PFSK-1 (cell line): Measurements from ENCODE around the gene PNRC1. TPM values are rescaled to one million over a fixed set of nuclear protein-coding genes. Genes with fewer than 3 reads are reported as not detected.
A peak's percentile ranks its signal among the peaks of the same experiment; 100 is the strongest.

ENCODE experiments used
- FOXP2 ChIP-seq: optimal IDR thresholded peaks from 2 replicates; pipeline ENCODE3; 2011; ENCODE audit warnings: borderline replicate concordance, control low read depth, inconsistent platforms; ENCODE audit not compliant: insufficient read depth; ENCODE audit errors: extremely low read length, extremely low read depth
- POLR2AphosphoS5 ChIP-seq: IDR thresholded peaks from 2 replicates; pipeline ENCODE4 v1.6.1; 2012; ENCODE audit warnings: low read depth, mild to moderate bottlenecking, control low read depth, low read length, moderate library complexity
- SIN3A ChIP-seq: IDR thresholded peaks from 2 replicates; pipeline ENCODE4 v1.6.1; 2012; ENCODE audit warnings: mild to moderate bottlenecking, low read length, moderate library complexity, borderline replicate concordance; ENCODE audit not compliant: insufficient read depth
- TAF1 ChIP-seq: IDR thresholded peaks from 2 replicates; pipeline ENCODE4 v1.6.1; 2012; ENCODE audit warnings: low read length, control low read depth, borderline replicate concordance; ENCODE audit not compliant: insufficient read depth
- polyA plus RNA-seq: library from polyadenylated mRNA; unstranded; fragments of >200 nt; gene quantifications from one replicate; pipeline ENCODE4 v1.2.1, GENCODE V29; 2012; ENCODE audit warnings: low read depth, missing spikeins; ENCODE audit not compliant: insufficient read length
- TF ChIP-seq, protein P1 (sequence below), 2 experiments: IDR thresholded peaks; 2 replicates each; pipeline versions ENCODE4 v1.6.1 to v1.8.0; 2011 to 2012; ENCODE audit warnings: low read depth in 2 of 2, low read length in 2 of 2, control low read depth in 1 of 2, inconsistent platforms in 1 of 2, mild to moderate bottlenecking in 1 of 2, moderate library complexity in 1 of 2; ENCODE audit not compliant: insufficient read depth in 1 of 2

Gene PNRC1
- polyA plus RNA-seq, result 71.4 TPM

- TF ChIP-seq FOXP2 (peak; percentile 82), SIN3A (peak; percentile 43; the same call in 1 of the 2 replicates), TAF1 (peak; percentile 98; the same call in 1 of the 2 replicates), POLR2AphosphoS5 (peak; percentile 99)
- TF ChIP-seq, protein P1, sequence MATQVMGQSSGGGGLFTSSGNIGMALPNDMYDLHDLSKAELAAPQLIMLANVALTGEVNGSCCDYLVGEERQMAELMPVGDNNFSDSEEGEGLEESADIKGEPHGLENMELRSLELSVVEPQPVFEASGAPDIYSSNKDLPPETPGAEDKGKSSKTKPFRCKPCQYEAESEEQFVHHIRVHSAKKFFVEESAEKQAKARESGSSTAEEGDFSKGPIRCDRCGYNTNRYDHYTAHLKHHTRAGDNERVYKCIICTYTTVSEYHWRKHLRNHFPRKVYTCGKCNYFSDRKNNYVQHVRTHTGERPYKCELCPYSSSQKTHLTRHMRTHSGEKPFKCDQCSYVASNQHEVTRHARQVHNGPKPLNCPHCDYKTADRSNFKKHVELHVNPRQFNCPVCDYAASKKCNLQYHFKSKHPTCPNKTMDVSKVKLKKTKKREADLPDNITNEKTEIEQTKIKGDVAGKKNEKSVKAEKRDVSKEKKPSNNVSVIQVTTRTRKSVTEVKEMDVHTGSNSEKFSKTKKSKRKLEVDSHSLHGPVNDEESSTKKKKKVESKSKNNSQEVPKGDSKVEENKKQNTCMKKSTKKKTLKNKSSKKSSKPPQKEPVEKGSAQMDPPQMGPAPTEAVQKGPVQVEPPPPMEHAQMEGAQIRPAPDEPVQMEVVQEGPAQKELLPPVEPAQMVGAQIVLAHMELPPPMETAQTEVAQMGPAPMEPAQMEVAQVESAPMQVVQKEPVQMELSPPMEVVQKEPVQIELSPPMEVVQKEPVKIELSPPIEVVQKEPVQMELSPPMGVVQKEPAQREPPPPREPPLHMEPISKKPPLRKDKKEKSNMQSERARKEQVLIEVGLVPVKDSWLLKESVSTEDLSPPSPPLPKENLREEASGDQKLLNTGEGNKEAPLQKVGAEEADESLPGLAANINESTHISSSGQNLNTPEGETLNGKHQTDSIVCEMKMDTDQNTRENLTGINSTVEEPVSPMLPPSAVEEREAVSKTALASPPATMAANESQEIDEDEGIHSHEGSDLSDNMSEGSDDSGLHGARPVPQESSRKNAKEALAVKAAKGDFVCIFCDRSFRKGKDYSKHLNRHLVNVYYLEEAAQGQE (IDR thresholded peaks at IDR 0.05; ENCODE audit: insufficient read depth in 1 of 2, low read depth in 2 of 2, low read length in 2 of 2), result peak in 1 of 2 experiments; percentile 47; a peak in 3 of 4 replicates
These were observed at the start of gene PNRC1 for GRCh38 chr6:89080281-89081128. Gene PNRC1 (plus strand): TSS chr6:89080751. CDS start chr6:89080895, 144 bp downstream.

DNA sequence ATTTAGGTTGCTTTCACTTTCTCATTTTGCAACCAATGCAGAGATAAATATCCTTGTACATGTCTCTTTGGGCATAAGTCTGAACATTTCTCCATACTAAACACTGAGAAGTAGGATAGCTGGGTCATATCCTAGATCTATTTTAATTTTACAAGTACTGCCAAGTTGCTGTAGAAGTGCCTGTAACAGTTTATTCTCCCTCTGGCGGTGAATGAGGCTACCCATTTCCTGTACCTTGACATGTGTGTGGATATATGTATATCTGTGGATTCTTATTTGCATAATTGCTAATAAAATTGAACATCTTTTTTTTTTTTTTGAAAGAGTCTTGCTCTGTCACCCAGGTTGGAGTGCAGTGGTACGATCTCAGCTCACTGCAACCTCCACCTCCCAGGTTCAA lies 48.0 kb upstream of the PNRC1 start:
- TF ChIP-seq TAF1 (no peak), SIN3A (no peak), POLR2AphosphoS5 (no peak), FOXP2 (no peak)
- TF ChIP-seq, protein P1 (IDR thresholded peaks at IDR 0.05; ENCODE audit: insufficient read depth in 1 of 2, low read depth in 2 of 2, low read length in 2 of 2), result no peak

GRCh38 chr6:89033461-89033860 lies 47.1 kb upstream of the PNRC1 start:
- TF ChIP-seq, protein P1 (IDR thresholded peaks at IDR 0.05; ENCODE audit: insufficient read depth in 1 of 2, low read depth in 2 of 2, low read length in 2 of 2), result no peak
- TF ChIP-seq SIN3A (no peak), FOXP2 (no peak), TAF1 (no peak), POLR2AphosphoS5 (no peak)

GRCh38 chr6:89034586-89035251 lies 45.8 kb upstream of the PNRC1 start:
- TF ChIP-seq SIN3A, result no peak

DNA sequence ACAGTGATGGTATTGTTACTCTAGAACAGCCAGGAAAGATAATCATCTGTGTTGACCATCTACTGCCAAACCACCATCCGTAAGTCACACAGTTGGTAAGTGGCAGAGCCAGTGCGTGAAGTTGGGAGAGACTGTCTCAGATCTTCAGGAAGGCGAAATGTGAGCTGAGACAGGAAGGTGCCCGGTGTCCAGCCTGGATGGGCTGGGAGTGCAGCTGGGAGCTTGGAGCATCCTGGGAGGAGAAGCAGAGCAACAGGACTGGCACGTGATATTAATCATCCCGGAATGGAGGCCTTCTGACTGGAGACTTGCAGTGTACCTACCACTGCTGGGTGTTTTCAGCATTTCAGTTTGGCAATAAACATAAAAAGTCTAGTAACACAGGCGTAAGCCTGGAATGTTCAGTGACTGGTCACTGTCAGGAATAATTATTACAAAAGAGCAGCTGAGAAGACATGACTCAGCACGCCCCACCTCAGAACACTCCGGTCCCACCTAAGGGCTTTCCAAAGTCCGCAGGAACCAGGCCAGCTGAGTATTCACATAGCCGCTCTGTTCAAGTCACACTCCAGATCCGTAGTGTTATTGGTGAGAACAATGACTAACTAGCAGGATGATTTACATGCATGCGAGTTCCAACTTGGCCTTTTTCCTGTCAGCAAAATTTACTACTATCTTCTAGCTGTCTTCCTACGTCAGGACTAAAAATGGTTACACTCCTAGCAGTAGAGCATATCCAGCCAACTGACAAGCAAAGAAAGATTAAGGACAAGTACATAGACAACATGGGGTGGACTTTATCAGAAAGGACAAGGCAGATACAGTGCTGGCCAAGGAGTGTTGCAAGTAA lies 45.1 kb upstream of the PNRC1 start:
- 0 out of 2 replicates have a peak, but pooled peaks have one; percentile 1 for TF ChIP-seq TAF1
- TF ChIP-seq POLR2AphosphoS5, result peak; percentile 58
- TF ChIP-seq, protein P1 (IDR thresholded peaks at IDR 0.05; ENCODE audit: insufficient read depth in 1 of 2, low read depth in 2 of 2, low read length in 2 of 2), result no peak
- TF ChIP-seq SIN3A, result peak; percentile 14; the same call in 1 of the 2 replicates
- TF ChIP-seq FOXP2, result peak; percentile 82
